ENCODE data around the gene TFF1.

DNA sequence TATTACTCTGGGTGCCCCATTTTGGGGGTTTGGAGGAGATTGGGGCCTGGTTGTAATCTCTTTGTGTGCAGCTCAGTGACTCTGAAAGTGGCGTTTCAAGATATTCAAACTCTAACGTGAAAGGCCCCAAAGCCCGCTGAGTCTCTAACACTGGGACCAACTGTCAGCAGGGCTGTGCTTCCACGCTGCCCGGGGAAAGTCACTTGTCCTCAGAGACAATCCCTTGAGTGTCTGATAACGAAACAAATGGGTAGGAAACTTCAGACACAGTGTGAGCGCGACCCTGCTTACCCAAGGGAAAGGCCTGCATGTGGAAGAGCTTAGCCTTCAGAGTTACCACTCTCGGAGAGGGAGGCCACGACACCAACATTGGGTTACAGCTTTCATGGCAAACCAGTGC lies 38.2 kb upstream of the TFF1 start:
- TF ChIP-seq POLR2A (IDR thresholded peaks at IDR 0.05) (no peak), EP300 (IDR thresholded peaks at IDR 0.05) (no peak)
- TF ChIP-seq, protein P1, sequence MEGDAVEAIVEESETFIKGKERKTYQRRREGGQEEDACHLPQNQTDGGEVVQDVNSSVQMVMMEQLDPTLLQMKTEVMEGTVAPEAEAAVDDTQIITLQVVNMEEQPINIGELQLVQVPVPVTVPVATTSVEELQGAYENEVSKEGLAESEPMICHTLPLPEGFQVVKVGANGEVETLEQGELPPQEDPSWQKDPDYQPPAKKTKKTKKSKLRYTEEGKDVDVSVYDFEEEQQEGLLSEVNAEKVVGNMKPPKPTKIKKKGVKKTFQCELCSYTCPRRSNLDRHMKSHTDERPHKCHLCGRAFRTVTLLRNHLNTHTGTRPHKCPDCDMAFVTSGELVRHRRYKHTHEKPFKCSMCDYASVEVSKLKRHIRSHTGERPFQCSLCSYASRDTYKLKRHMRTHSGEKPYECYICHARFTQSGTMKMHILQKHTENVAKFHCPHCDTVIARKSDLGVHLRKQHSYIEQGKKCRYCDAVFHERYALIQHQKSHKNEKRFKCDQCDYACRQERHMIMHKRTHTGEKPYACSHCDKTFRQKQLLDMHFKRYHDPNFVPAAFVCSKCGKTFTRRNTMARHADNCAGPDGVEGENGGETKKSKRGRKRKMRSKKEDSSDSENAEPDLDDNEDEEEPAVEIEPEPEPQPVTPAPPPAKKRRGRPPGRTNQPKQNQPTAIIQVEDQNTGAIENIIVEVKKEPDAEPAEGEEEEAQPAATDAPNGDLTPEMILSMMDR (IDR thresholded peaks at IDR 0.05), result no peak
